ENCODE measurements around the gene SCN2B. TPM values are rescaled to one million over a fixed set of nuclear protein-coding genes. Genes with fewer than 3 reads are reported as not detected.
"Not testable (repeated sequence)": the region's sequence is repeated elsewhere in the genome, so short reads cannot be mapped to it uniquely, and the experiment has no call there.

The SCN2B gene
- total and polyA plus RNA-seq, 2 of the 13 experiments (the other 11 are each of a cell fraction or from before 2014, with no cell fraction given) = 0.01 to 0.02 TPM

GRCh38 chr11:118184784-118185579, 8.5 kb upstream of the SCN2B start:
- intact Hi-C loops (cut with micrococcal nuclease; ENCODE audit: unreplicated experiment) (no loop called here), in situ Hi-C loops (cut with HindIII; ENCODE audit: extremely low pct_ligation_motif_present, low pct_unique_long_range_greater_than_20kb) (no loop called here)
- Histone ChIP-seq H3K4me3 (replicated peaks in 1 of 3; ENCODE audit: insufficient read depth in 1 of 3, low read depth in 2 of 3, low read length in 3 of 3) (no peak overlapping the region), H3K36me3 (replicated peaks in 1 of 2; ENCODE audit: control insufficient read depth in 1 of 2, insufficient read depth in 2 of 2, low read length in 2 of 2) (no peaks in the 10 kb centered on the region), H2AFZ (ENCODE audit: low read length) (no peak overlapping the region), H3K27me3 (ENCODE audit: control insufficient read depth in 1 of 2, insufficient read depth in 2 of 2, low read length in 2 of 2) (peaks cover 0 to 18% of the 10 kb centered on the region in 2 experiments; a peak in 1 of 5 replicates), H3K79me2 (ENCODE audit: insufficient read depth, low read length) (no peaks in the 10 kb centered on the region), H3K4me1 (ENCODE audit: insufficient read depth, low read length) (peaks cover 31% of the 10 kb centered on the region), H3K4me2 (ENCODE audit: low read depth, low read length) (no peak overlapping the region), H3K9me3 (ENCODE audit: low read length) (no peaks in the 10 kb centered on the region), H4K20me1 (ENCODE audit: insufficient read depth, low read length) (no peaks in the 10 kb centered on the region), H3K9ac (ENCODE audit: insufficient read depth, low read depth, low read length) (no peak overlapping the region), H3K27ac (ENCODE audit: extremely low read length, insufficient read depth, low read length) (no peak overlapping the region)
- ChIA-PET CTCF (ENCODE audit: low intra/inter-chr PET ratio, low total read pairs) (no interaction called here), POLR2A (no interaction called here)
- DNase-seq (ENCODE audit: low spot score) (no peak), ATAC-seq (no peak), FAIRE-seq (no peak)
- TF ChIP-seq ELK4 (CRISPR knock-in tag; IDR thresholded peaks at IDR 0.05; ENCODE audit: borderline replicate concordance) = no peak
- TF ChIP-seq RAD21 (CRISPR knock-in tag; IDR thresholded peaks at IDR 0.05) = no peak
- no peak for TF ChIP-seq ZMAT5 (CRISPR knock-in tag; IDR thresholded peaks at IDR 0.05; ENCODE audit: borderline replicate concordance, low read depth)
- 0 out of 2 replicates have a peak, but pooled peaks have one; percentile 5 for TF ChIP-seq CEBPB (IDR thresholded peaks at IDR 0.05; ENCODE audit: borderline replicate concordance, low read depth, low read length)
- 69% methylated on average over 9 of the region's 12 CpGs for WGBS (ENCODE audit: low lambda C conversion rate)
- no TSS peak for BruUV-seq (replicated peaks)

GRCh38 chr11:118183691-118184090, 7.3 kb upstream of the SCN2B start:
- H3K36me3 ChIP-seq (replicated peaks in 1 of 2; ENCODE audit: control insufficient read depth in 1 of 2, insufficient read depth in 2 of 2, low read length in 2 of 2); ATAC-seq; POLR2A ChIA-PET; DNase-seq (ENCODE audit: low spot score); H3K9me3 ChIP-seq (ENCODE audit: low read length); CTCF ChIA-PET (ENCODE audit: low intra/inter-chr PET ratio, low total read pairs); BruUV-seq (replicated peaks); FAIRE-seq; H3K9ac ChIP-seq (ENCODE audit: insufficient read depth, low read depth, low read length); H3K4me3 ChIP-seq (replicated peaks in 1 of 3; ENCODE audit: insufficient read depth in 1 of 3, low read depth in 2 of 3, low read length in 3 of 3); H3K27ac ChIP-seq (ENCODE audit: extremely low read length, insufficient read depth, low read length); H3K4me2 ChIP-seq (ENCODE audit: low read depth, low read length); in situ Hi-C loops (cut with HindIII; ENCODE audit: extremely low pct_ligation_motif_present, low pct_unique_long_range_greater_than_20kb); intact Hi-C loops (cut with micrococcal nuclease; ENCODE audit: unreplicated experiment); H4K20me1 ChIP-seq (ENCODE audit: insufficient read depth, low read length); H3K79me2 ChIP-seq (ENCODE audit: insufficient read depth, low read length); H2AFZ ChIP-seq (ENCODE audit: low read length): not testable (repeated sequence)
- 81% methylated on average over 5 of the region's 5 CpGs for WGBS (ENCODE audit: low lambda C conversion rate)
- H3K4me1 ChIP-seq (ENCODE audit: insufficient read depth, low read length) = peaks cover 36% of the 10 kb centered on the region
- peaks cover 0 to 18% of the 10 kb centered on the region in 2 experiments; a peak in 1 of 5 replicates for H3K27me3 ChIP-seq (ENCODE audit: control insufficient read depth in 1 of 2, insufficient read depth in 2 of 2, low read length in 2 of 2)
